Stimulated activated memory B cell treated with anti-CD40 and anti-IgM and Interleukin-4, amounts not matched to agents 10 μg/mL and 1 μg/mL and 100 μg/mL, for 72 hours (primary cell): ENCODE results near the gene AHNAK.

Source experiments
- ATAC-seq: fragments of 150-1000 bp; cut with Tn5 transposase; 2 replicates; pipeline ENCODE4 v1.10.0; 2021
- H3K27ac Mint-ChIP-seq: one replicate; pipeline ENCODE4 v1.8.0; 2022; ENCODE audit warnings: mild to moderate bottlenecking, mixed read lengths
- H3K27me3 Mint-ChIP-seq: one replicate; pipeline ENCODE4 v1.8.0; 2022; ENCODE audit warnings: mixed read lengths
- H3K36me3 Mint-ChIP-seq: one replicate; pipeline ENCODE4 v1.8.0; 2022; ENCODE audit warnings: mixed read lengths
- H3K4me1 Mint-ChIP-seq: one replicate; pipeline ENCODE4 v1.8.0; 2022; ENCODE audit warnings: mixed read lengths
- H3K4me3 Mint-ChIP-seq: one replicate; pipeline ENCODE4 v1.8.0; 2022; ENCODE audit warnings: mild to moderate bottlenecking, moderate library complexity, mixed read lengths
- H3K9me3 Mint-ChIP-seq: one replicate; pipeline ENCODE4 v1.8.0; 2022; ENCODE audit warnings: mixed read lengths

AHNAK gene

DNA sequence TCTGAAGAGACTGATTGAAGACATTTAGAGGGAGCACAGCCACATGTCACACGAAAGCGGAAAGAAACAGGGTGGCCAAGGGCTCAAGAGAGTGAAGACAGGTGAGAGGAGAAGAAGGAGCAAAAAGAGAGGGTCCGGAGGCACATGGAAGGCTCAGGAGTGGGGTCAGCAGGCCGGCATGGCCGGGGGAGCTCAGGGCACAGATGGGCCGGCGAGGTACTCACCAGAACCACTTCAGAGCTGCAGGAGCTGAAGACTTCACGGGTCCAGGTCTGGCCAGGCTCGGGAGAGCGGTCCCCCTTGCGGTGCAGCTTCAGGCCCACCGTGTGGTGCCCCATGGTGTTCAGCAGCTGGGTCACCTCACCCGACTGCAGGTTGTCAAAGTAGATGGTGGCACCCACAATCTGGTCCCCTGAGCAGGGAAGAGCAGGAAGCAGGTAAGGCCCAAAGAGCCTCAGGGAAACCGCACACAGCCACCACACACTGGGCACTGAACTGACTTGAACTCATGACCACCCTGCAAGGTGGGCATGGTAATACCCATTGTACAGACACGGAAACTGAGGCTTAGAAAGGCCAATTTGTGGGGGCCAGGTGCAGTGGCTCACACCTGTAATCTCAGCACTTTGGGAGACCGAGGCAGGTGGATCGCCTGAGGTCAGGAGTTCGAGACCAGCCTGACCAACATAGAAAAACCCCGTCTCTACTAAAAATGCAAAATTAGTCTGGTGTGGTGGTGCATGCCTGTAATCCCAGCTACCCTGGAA is 11.6 kb downstream of the AHNAK start:
- no peak for ATAC-seq
- H3K36me3 Mint-ChIP-seq = peaks cover 71% of the 10 kb centered on the region
- peak overlapping the region; percentile 68 for H3K27ac Mint-ChIP-seq
- no peak overlapping the region for H3K4me3 Mint-ChIP-seq
- H3K4me1 Mint-ChIP-seq = peaks cover 33% of the 10 kb centered on the region
- no peaks in the 10 kb centered on the region for H3K9me3 Mint-ChIP-seq
- no peaks in the 10 kb centered on the region for H3K27me3 Mint-ChIP-seq

GRCh38 chr11:62532096-62532495 is 14.5 kb downstream of the AHNAK start:
- no peak for ATAC-seq
- Mint-ChIP-seq H3K9me3 (no peaks in the 10 kb centered on the region), H3K4me3 (no peak overlapping the region), H3K27ac (peak overlapping the region; percentile 12), H3K36me3 (peaks cover 85% of the 10 kb centered on the region), H3K4me1 (peaks cover 9% of the 10 kb centered on the region), H3K27me3 (no peaks in the 10 kb centered on the region)

- no peak for ATAC-seq
- Mint-ChIP-seq H3K27ac (no peak overlapping the region), H3K27me3 (no peaks in the 10 kb centered on the region), H3K36me3 (peaks cover 45% of the 10 kb centered on the region), H3K9me3 (no peaks in the 10 kb centered on the region), H3K4me3 (no peak overlapping the region), H3K4me1 (peaks cover 40% of the 10 kb centered on the region)
These were observed 29.8 kb downstream of the AHNAK start for GRCh38 chr11:62516736-62517371.

GRCh38 chr11:62514151-62514550 is 32.5 kb downstream of the AHNAK start:
- H3K9me3 Mint-ChIP-seq = no peaks in the 10 kb centered on the region
- H3K27ac Mint-ChIP-seq = peak overlapping the region; percentile 51
- no peaks in the 10 kb centered on the region for H3K27me3 Mint-ChIP-seq
- no peak overlapping the region for H3K4me3 Mint-ChIP-seq
- H3K36me3 Mint-ChIP-seq = peaks cover 36% of the 10 kb centered on the region
- peak; percentile 96 for ATAC-seq
- peaks cover 41% of the 10 kb centered on the region for H3K4me1 Mint-ChIP-seq

DNA sequence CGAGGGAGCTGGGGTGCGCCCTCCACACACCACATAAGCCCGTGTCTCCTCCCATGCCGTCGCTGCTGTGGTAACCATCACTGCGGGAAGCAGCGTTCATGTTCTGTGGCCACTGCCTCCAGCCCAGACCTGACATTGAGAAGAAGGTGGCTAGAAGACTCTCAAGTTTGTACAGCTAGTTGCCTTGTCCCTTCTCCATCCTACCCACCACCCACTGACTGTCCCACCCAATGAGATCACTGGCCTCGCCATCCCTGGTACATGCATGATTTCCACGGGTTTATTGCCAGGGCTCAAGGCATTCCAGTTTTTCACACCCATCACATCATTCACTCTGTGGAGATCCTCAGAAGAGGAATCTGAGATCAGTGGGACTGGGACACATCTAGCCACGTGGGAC is 33.0 kb downstream of the AHNAK start:
- Mint-ChIP-seq H3K27me3 (no peaks in the 10 kb centered on the region), H3K36me3 (peaks cover 36% of the 10 kb centered on the region), H3K27ac (peak overlapping the region; percentile 8), H3K4me1 (peaks cover 47% of the 10 kb centered on the region), H3K9me3 (no peaks in the 10 kb centered on the region), H3K4me3 (no peak overlapping the region)
- ATAC-seq = no peak

DNA sequence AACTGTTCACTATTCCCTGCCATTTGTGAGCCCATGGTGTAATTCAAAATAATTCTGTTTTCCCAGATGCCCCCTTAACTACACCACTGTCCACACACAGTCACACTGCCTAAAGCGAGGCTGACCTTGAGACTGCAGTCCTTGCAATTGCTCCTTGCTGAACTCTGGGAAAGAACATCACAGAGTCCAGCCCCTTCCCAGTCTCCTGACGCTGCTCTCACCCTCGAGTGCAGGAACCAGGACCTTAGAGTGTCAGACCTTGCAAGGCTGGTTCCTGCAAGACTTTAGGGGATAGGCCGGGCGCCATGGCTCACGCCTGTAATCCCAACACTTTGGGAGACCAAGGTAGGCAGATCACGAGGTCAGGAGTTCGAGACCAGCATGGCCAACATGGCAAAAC is 33.6 kb downstream of the AHNAK start:
- ATAC-seq = no peak
- Mint-ChIP-seq H3K4me1 (peaks cover 44% of the 10 kb centered on the region), H3K27ac (peak overlapping the region; percentile 8), H3K4me3 (no peak overlapping the region), H3K27me3 (no peaks in the 10 kb centered on the region), H3K36me3 (peaks cover 30% of the 10 kb centered on the region), H3K9me3 (no peaks in the 10 kb centered on the region)

DNA sequence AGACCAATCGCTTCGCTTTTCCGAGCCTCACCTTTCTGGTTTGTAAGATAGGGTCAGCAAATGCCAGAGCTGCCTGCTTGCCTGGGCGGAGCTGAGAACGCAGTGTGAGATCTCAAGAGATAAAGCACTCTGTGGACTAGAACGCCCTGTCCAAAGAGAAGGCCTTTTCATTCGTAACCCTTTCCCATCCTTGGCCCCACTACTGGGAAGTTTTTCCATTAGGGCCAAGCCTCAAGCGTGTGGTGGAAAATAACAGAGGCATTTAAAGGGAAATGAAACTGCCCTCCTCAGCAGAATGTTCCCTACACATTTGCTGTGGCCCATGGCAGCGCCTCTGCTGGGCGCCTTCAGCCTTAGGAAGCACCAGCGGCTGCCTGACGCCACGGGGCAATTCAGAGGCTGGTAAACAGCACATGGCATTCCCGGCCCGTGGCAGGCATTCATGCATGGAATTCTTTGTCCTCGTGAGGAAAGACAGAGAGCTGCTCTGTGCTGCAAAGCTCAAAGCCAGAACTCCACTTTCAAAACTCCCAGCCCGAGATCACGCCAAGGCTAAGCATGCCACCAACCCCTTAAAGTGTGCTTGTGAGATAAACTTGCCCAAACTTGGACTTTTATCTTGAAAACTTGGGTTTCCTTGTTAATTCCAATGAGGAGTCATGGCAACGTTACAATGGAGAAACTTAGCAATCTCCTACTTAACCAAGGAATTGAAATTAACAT is 38.1 kb downstream of the AHNAK start:
- ATAC-seq = peak; percentile 64
- Mint-ChIP-seq H3K9me3 (no peaks in the 10 kb centered on the region), H3K4me3 (no peak overlapping the region), H3K27ac (no peak overlapping the region), H3K27me3 (peaks cover 9% of the 10 kb centered on the region), H3K36me3 (no peaks in the 10 kb centered on the region), H3K4me1 (peaks cover 10% of the 10 kb centered on the region)

DNA sequence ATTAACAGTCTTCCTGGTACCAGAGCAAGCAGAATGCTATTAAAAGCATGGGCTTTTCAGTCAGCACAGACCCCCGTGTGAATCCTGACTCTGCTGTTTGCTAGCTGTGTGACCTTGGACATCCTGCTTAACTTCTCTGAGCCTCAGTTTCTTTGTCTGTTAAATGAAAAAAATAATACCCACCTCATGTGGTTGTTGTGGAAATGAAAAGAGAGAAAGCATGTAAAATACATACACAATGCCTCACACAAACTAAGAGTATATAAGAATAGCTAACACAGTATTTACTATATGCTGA is 39.5 kb downstream of the AHNAK start:
- H3K36me3 Mint-ChIP-seq = no peaks in the 10 kb centered on the region
- no peak overlapping the region for H3K4me3 Mint-ChIP-seq
- peaks cover 10% of the 10 kb centered on the region for H3K4me1 Mint-ChIP-seq
- H3K27ac Mint-ChIP-seq = peak overlapping the region; percentile 14
- H3K27me3 Mint-ChIP-seq = peaks cover 13% of the 10 kb centered on the region
- H3K9me3 Mint-ChIP-seq = no peaks in the 10 kb centered on the region
- ATAC-seq = no peak

GRCh38 chr11:62506413-62507124 is 40.0 kb downstream of the AHNAK start:
- peak overlapping the region; percentile 14 for H3K27ac Mint-ChIP-seq
- H3K27me3 Mint-ChIP-seq = peaks cover 18% of the 10 kb centered on the region
- ATAC-seq = no peak
- no peaks in the 10 kb centered on the region for H3K9me3 Mint-ChIP-seq
- peaks cover 10% of the 10 kb centered on the region for H3K4me1 Mint-ChIP-seq
- no peak overlapping the region for H3K4me3 Mint-ChIP-seq
- H3K36me3 Mint-ChIP-seq = no peaks in the 10 kb centered on the region

- ATAC-seq = no peak
- Mint-ChIP-seq H3K36me3 (no peaks in the 10 kb centered on the region), H3K4me1 (peaks cover 10% of the 10 kb centered on the region), H3K9me3 (no peaks in the 10 kb centered on the region), H3K27ac (no peak overlapping the region), H3K27me3 (peaks cover 19% of the 10 kb centered on the region), H3K4me3 (peak overlapping the region; percentile 26)
These were observed 41.0 kb downstream of the AHNAK start for GRCh38 chr11:62505440-62506091.

GRCh38 chr11:62505059-62505439 is 41.6 kb downstream of the AHNAK start:
- H3K9me3 Mint-ChIP-seq = no peaks in the 10 kb centered on the region
- H3K36me3 Mint-ChIP-seq = no peaks in the 10 kb centered on the region
- H3K27ac Mint-ChIP-seq = no peak overlapping the region
- peaks cover 19% of the 10 kb centered on the region for H3K27me3 Mint-ChIP-seq
- ATAC-seq = no peak
- peaks cover 10% of the 10 kb centered on the region for H3K4me1 Mint-ChIP-seq
- no peak overlapping the region for H3K4me3 Mint-ChIP-seq

DNA sequence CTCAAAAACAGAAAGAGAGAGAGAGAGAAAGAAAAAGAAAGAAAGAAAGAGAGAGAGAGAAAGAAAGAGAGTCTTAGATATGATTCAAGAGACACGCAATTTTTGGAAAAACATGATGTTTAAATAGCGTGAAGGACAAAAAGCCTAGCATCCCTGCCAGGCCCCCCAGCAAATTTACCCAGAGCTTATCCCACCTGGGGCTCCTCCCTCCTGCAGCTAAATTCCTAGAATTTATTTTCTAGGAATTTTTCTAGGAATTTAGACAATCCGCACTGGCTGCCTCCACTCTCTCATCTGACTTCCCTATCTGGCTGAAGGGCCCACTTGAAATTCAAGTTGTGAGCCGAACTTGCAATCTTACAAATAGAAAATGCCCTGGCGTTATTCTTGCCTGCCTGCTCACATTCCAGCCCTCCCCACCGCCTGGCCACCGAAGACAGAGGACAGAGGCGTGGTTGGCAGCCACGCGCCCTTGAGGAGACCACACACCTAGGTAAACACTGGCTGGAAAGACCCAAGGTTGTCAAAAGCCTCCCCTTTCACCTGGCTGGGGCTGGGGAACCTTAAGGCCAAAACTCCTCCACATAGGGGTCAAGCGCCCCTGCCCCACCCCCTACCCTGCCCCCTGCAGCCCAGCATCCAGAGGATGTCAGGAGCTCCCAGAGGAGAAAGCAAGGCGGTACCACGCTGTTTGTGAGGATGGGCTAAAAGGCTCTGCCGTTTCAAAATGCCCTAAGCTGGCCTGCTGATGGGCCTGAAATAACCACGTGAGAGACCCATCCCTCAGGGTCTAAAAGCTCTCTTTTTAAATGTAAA is 42.2 kb downstream of the AHNAK start:
- Mint-ChIP-seq H3K4me3 (no peak overlapping the region), H3K4me1 (peaks cover 10% of the 10 kb centered on the region), H3K27me3 (peaks cover 19% of the 10 kb centered on the region), H3K9me3 (no peaks in the 10 kb centered on the region), H3K27ac (no peak overlapping the region), H3K36me3 (no peaks in the 10 kb centered on the region)
- no peak for ATAC-seq

- H3K36me3 Mint-ChIP-seq = no peaks in the 10 kb centered on the region
These were observed 44.4 kb downstream of the AHNAK start for GRCh38 chr11:62502030-62502730.

GRCh38 chr11:62501432-62501891 is 45.1 kb downstream of the AHNAK start:
- Mint-ChIP-seq H3K27ac (no peak overlapping the region), H3K9me3 (no peaks in the 10 kb centered on the region), H3K4me1 (no peaks in the 10 kb centered on the region), H3K27me3 (peaks cover 19% of the 10 kb centered on the region), H3K36me3 (no peaks in the 10 kb centered on the region), H3K4me3 (no peak overlapping the region)
- no peak for ATAC-seq

More at GRCh38 chr11:62502030-62502730, 44.4 kb downstream of the AHNAK start:
- Mint-ChIP-seq H3K27ac (no peak overlapping the region), H3K4me1 (no peaks in the 10 kb centered on the region), H3K4me3 (no peak overlapping the region), H3K27me3 (peaks cover 19% of the 10 kb centered on the region), H3K9me3 (no peaks in the 10 kb centered on the region)
- ATAC-seq = no peak
